B cell (primary cell): ENCODE measurements around the gene MME. TPM values are rescaled to one million over a fixed set of nuclear protein-coding genes. Genes with fewer than 3 reads are reported as not detected.
"Not testable (repeated sequence)": the region's sequence is repeated elsewhere in the genome, so short reads cannot be mapped to it uniquely, and the experiment has no call there.

Experiments used
- ATAC-seq: fragments of 200-7000 bp; cut with Tn5 transposase; one replicate; pipeline ENCODE4 v1.10.0; 2021; ENCODE audit warnings: low read depth, mild to moderate bottlenecking, moderate number of reproducible peaks, moderate library complexity
- CTCF ChIA-PET: fragments of 350-600 bp; sonication (Branson Sonifier 250); formaldehyde crosslinking; loops from one replicate; lab custom pipeline; 2021; ENCODE audit warnings: antibody characterized with exemption, inconsistent platforms; lab: Charles Lee
- POLR2A ChIA-PET: fragments of 350-600 bp; sonication (Branson Sonifier 250); formaldehyde crosslinking; loops from one replicate; lab custom pipeline; 2021; ENCODE audit warnings: antibody characterized with exemption; lab: Charles Lee
- DNase-seq: peaks from one replicate; pipeline ENCODE4 v3.0.0; 2013
- H2AFZ ChIP-seq: 2 replicates; pipeline ENCODE4 v1.6.1; 2012; ENCODE audit warnings: mild to moderate bottlenecking, low read depth, low read length; ENCODE audit not compliant: insufficient read depth, poor library complexity, severe bottlenecking
- H3K27ac ChIP-seq, 2 donors: 1 replicate in 1 of 2; 2 replicates in 1 of 2; pipeline ENCODE4 v1.5.1; 2012 to 2013; ENCODE audit warnings: low read length in 2 of 2, mild to moderate bottlenecking in 2 of 2, moderate library complexity in 1 of 2
- H3K27me3 ChIP-seq, 4 experiments: fragments of 200-600 bp in 1 of 4; sonication (generic) in 1 of 4; replicated peaks in 1 of 4; 1 replicate in 2 of 4; 2 replicates in 2 of 4; pipeline versions ENCODE4 v1.6.1 to v1.7.0; 2013 to 2016; ENCODE audit warnings: low read length in 3 of 4, mild to moderate bottlenecking in 2 of 4, mixed read lengths in 1 of 4, moderate library complexity in 1 of 4; ENCODE audit not compliant: insufficient read depth in 4 of 4, control insufficient read depth in 3 of 4; ENCODE audit errors: control extremely low read depth in 1 of 4
- H3K36me3 ChIP-seq, 2 experiments: replicated peaks in 1 of 2; 1 replicate in 1 of 2; 2 replicates in 1 of 2; pipeline versions ENCODE4 v1.6.1 to v1.7.1; 2013; ENCODE audit warnings: low read length in 1 of 2; ENCODE audit not compliant: insufficient read depth in 2 of 2, control insufficient read depth in 1 of 2; ENCODE audit errors: control extremely low read depth in 1 of 2, extremely low read depth in 1 of 2
- H3K4me1 ChIP-seq, 2 donors: fragments of 200-600 bp in 1 of 2; sonication (generic) in 1 of 2; 1 replicate in 1 of 2; 2 replicates in 1 of 2; pipeline versions ENCODE4 v1.5.1 to v1.6.1; 2013 to 2017; ENCODE audit warnings: low read length in 2 of 2; ENCODE audit not compliant: control insufficient read depth in 2 of 2, insufficient read depth in 2 of 2
- H3K4me2 ChIP-seq: replicated peaks from 2 replicates; pipeline ENCODE3; 2012; ENCODE audit warnings: mild to moderate bottlenecking, low read depth, low read length; ENCODE audit not compliant: poor library complexity, severe bottlenecking
- H3K4me3 ChIP-seq, 5 experiments: fragments of 200-600 bp in 1 of 5; sonication (generic) in 1 of 5; 1 replicate in 3 of 5; 2 replicates in 2 of 5; pipeline versions ENCODE4 v1.5.1 to v1.7.0; 2011 to 2016; ENCODE audit warnings: low read length in 4 of 5, mild to moderate bottlenecking in 4 of 5, low read depth in 2 of 5, control low read depth in 1 of 5, moderate library complexity in 1 of 5; ENCODE audit not compliant: insufficient read depth in 1 of 5; ENCODE audit errors: control extremely low read depth in 1 of 5, extremely low read depth in 1 of 5
- H3K79me2 ChIP-seq: fragments of 200-600 bp; sonication (generic); one replicate; pipeline ENCODE4 v1.6.0; 2016; ENCODE audit warnings: low read length; ENCODE audit not compliant: control insufficient read depth, insufficient read depth
- H3K9ac ChIP-seq: fragments of 200-600 bp; sonication (generic); 2 replicates; pipeline ENCODE4 v1.6.1; 2017; ENCODE audit warnings: mild to moderate bottlenecking, low read length, moderate library complexity
- H3K9me3 ChIP-seq, 3 donors: one replicate each; pipeline versions ENCODE4 v1.6.1 to v1.7.1; 2013; ENCODE audit warnings: low read length in 2 of 3; ENCODE audit not compliant: control insufficient read depth in 2 of 3, insufficient read depth in 1 of 3; ENCODE audit errors: control extremely low read depth in 1 of 3
- H4K20me1 ChIP-seq: 2 replicates; pipeline ENCODE4 v1.6.0; 2012; ENCODE audit warnings: mild to moderate bottlenecking, low read length; ENCODE audit not compliant: insufficient read depth, control insufficient read depth, poor library complexity, severe bottlenecking
- H3K27ac Mint-ChIP-seq: one replicate; pipeline ENCODE4 v1.8.0; 2021; ENCODE audit warnings: mixed read lengths
- H3K27me3 Mint-ChIP-seq: one replicate; pipeline ENCODE4 v1.8.0; 2021; ENCODE audit warnings: mixed read lengths
- H3K4me1 Mint-ChIP-seq: one replicate; pipeline ENCODE4 v1.8.0; 2021; ENCODE audit warnings: mixed read lengths
- H3K4me3 Mint-ChIP-seq: one replicate; pipeline ENCODE4 v1.8.0; 2021; ENCODE audit warnings: mixed read lengths
- H3K9me3 Mint-ChIP-seq: one replicate; pipeline ENCODE4 v1.8.0; 2022; ENCODE audit warnings: mixed read lengths; ENCODE audit not compliant: insufficient read depth
- CTCF ChIP-seq: fragments of 200-600 bp; IDR thresholded peaks from one replicate; pipeline ENCODE4 v1.8.0; 2022; ENCODE audit warnings: antibody characterized with exemption, mild to moderate bottlenecking
- EZH2 ChIP-seq: IDR thresholded peaks from 2 replicates; pipeline ENCODE4 v1.6.1; 2012; ENCODE audit warnings: borderline replicate concordance, low read depth, mild to moderate bottlenecking, moderate library complexity, low read length; ENCODE audit not compliant: insufficient read depth, poor library complexity, severe bottlenecking
- WGBS: methylation state at CpG from one replicate; pipeline ENCODE4 v1.1.5; 2013; ENCODE audit warnings: missing lambda C conversion rate; ENCODE audit not compliant: insufficient coverage; 5-methylcytosine and 5-hydroxymethylcytosine counted together
- intact Hi-C: fragments of 100-400 bp; cut with micrococcal nuclease; formaldehyde crosslinking; loops from one replicate; pipeline ENCODE4 v1.10.0; 2022
- polyA plus RNA-seq: library from polyadenylated mRNA; depleted of rRNA; stranded (reverse); fragments of >200 nt; gene quantifications from 2 replicates; pipeline ENCODE4 v1.2.3, GENCODE V29; 2012
- total RNA-seq, 2 donors: library from RNA; stranded (reverse); fragments of 120-200 nt in 1 of 2; gene quantifications; 1 replicate in 1 of 2; 2 replicates in 1 of 2; pipeline versions ENCODE4 v1.2.3 to v1.2.4, GENCODE V29; 2013 to 2022

The MME gene
- total and polyA plus RNA-seq, 2 donors (not counting 1 experiment from before 2014, with no cell fraction given) = 0.88 to 11.2 TPM

GRCh38 chr3:155111971-155112370 is 31.9 kb downstream of the MME start:
- Histone ChIP-seq H3K27me3 (no peaks in the 10 kb centered on the region), H3K27ac (peak overlapping the region; percentile 7 to 70), H3K79me2 (no peaks in the 10 kb centered on the region), H3K4me2 (peak overlapping the region; percentile 56), H4K20me1 (no peaks in the 10 kb centered on the region), H2AFZ (no peak overlapping the region), H3K9me3 (no peaks in the 10 kb centered on the region), H3K9ac (peak overlapping the region; percentile 19), H3K36me3 (no peaks in the 10 kb centered on the region), H3K4me1 (peaks cover 42 to 48% of the 10 kb centered on the region in 2 donors), H3K4me3 (no peak overlapping the region)
- Mint-ChIP-seq H3K27ac (peak overlapping the region; percentile 62), H3K9me3 (no peaks in the 10 kb centered on the region), H3K4me3 (peak overlapping the region; percentile 62), H3K4me1 (peaks cover 38% of the 10 kb centered on the region), H3K27me3 (no peaks in the 10 kb centered on the region)
- ChIA-PET CTCF (no interaction called here), POLR2A (interaction anchor here (0.5 kb wide), 1 partner anchor 14 kb away, joined by 4 read pairs; no protein-coding TSS in a partner anchor)
- intact Hi-C loops = no loop called here
- TF ChIP-seq CTCF (no peak), EZH2 (no peak)
- WGBS = no CpG with 5 or more reads among the region's 4 CpGs
- no peak for DNase-seq
- ATAC-seq = no peak

- Histone ChIP-seq H3K9ac (peak overlapping the region; percentile 16), H2AFZ (peak overlapping the region; percentile 11)
These were observed 32.7 kb downstream of the MME start for GRCh38 chr3:155112661-155113389.

GRCh38 chr3:155124745-155125144 is 44.6 kb downstream of the MME start:
- intact Hi-C loops, H3K9me3 ChIP-seq, H3K9ac ChIP-seq, H3K27ac ChIP-seq, H3K4me3 ChIP-seq, DNase-seq, H3K4me1 Mint-ChIP-seq, H3K27ac Mint-ChIP-seq, H3K79me2 ChIP-seq, ATAC-seq, H3K4me2 ChIP-seq, POLR2A ChIA-PET, H3K4me1 ChIP-seq, H4K20me1 ChIP-seq, H3K36me3 ChIP-seq, CTCF ChIA-PET, H2AFZ ChIP-seq, H3K9me3 Mint-ChIP-seq, H3K27me3 Mint-ChIP-seq, H3K27me3 ChIP-seq, H3K4me3 Mint-ChIP-seq: not testable (repeated sequence)
- no CpG with 5 or more reads among the region's 14 CpGs for WGBS

More at GRCh38 chr3:155112661-155113389, 32.7 kb downstream of the MME start:
- Histone ChIP-seq H3K36me3 (no peaks in the 10 kb centered on the region), H4K20me1 (no peaks in the 10 kb centered on the region), H3K79me2 (no peaks in the 10 kb centered on the region), H3K4me3 (no peak overlapping the region), H3K4me1 (peaks cover 46 to 52% of the 10 kb centered on the region in 2 donors), H3K27ac (peak overlapping the region; percentile 38 to 70), H3K9me3 (no peaks in the 10 kb centered on the region), H3K4me2 (peak overlapping the region; percentile 56), H3K27me3 (no peaks in the 10 kb centered on the region)
- POLR2A ChIA-PET = no interaction called here
- H3K27ac Mint-ChIP-seq = peak overlapping the region; percentile 74
- peaks cover 42% of the 10 kb centered on the region for H3K4me1 Mint-ChIP-seq
- no peaks in the 10 kb centered on the region for H3K9me3 Mint-ChIP-seq
- DNase-seq = peak; percentile 22
- intact Hi-C loops = no loop called here
- peak; percentile 38 for ATAC-seq
- CTCF ChIA-PET = no interaction called here
- H3K4me3 Mint-ChIP-seq = peak overlapping the region; percentile 50
- WGBS = 0% methylated on average over 3 of the region's 5 CpGs
- no peaks in the 10 kb centered on the region for H3K27me3 Mint-ChIP-seq
- no peak for TF ChIP-seq EZH2
